HL-60/S4 (cell line): Measurements from ENCODE around the gene FIGNL2.
"Not testable (repeated sequence)": the region's sequence is repeated elsewhere in the genome, so short reads cannot be mapped to it uniquely, and the experiment has no call there.

ENCODE experiments used
- in situ Hi-C: fragments of 300-500 bp; cut with MboI; formaldehyde crosslinking; loops from 2 replicates; pipeline ENCODE4 v1.14.3; 2022; ENCODE audit warnings: low sequenced_read_pairs

Gene FIGNL2

GRCh38 chr12:51819736-51820525, 28.6 kb downstream of the FIGNL2 start:
- in situ Hi-C loops: loop anchor here (10.0 kb wide), 1 partner anchor 395 kb away; the partner anchor contains the start of gene SLC4A8

DNA sequence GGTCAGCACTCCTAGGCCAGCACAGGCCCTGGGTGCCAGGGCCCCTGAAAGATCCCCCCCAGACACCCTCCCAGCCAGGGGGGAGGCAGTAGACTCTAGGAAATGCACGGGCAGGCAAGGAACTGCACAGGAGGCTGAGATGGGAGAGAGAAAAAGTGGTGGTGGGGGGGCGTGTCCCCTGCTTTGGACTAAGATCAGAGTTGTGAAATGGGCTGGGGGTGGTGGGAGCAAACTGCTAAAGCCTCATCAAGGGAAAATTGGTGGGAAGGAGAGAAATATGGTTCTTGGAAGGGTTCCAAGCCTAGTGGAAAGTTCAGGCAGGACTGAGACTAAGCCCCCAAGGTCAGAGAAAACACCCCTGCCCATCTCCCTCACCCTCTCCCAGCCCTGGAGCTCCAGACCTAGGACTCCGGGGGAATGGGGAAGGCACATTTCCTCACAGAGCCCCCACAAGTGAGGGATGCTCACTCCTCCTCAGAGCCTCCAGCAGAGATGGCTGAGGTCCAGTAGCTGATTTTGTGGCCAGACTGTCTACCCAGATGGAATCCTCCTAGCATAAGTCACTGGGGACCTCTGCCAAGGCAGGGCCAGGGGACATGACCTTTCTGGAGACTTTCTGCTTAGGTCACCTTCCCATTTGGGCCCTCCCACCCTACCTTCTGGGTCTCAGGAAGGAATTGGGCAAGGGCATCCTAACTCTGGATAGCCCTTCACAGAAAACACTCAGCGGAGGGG, 29.8 kb downstream of the FIGNL2 start:
- in situ Hi-C loops: no loop called here

GRCh38 chr12:51818086-51818485, 30.4 kb downstream of the FIGNL2 start:
- in situ Hi-C loops: no loop called here

DNA sequence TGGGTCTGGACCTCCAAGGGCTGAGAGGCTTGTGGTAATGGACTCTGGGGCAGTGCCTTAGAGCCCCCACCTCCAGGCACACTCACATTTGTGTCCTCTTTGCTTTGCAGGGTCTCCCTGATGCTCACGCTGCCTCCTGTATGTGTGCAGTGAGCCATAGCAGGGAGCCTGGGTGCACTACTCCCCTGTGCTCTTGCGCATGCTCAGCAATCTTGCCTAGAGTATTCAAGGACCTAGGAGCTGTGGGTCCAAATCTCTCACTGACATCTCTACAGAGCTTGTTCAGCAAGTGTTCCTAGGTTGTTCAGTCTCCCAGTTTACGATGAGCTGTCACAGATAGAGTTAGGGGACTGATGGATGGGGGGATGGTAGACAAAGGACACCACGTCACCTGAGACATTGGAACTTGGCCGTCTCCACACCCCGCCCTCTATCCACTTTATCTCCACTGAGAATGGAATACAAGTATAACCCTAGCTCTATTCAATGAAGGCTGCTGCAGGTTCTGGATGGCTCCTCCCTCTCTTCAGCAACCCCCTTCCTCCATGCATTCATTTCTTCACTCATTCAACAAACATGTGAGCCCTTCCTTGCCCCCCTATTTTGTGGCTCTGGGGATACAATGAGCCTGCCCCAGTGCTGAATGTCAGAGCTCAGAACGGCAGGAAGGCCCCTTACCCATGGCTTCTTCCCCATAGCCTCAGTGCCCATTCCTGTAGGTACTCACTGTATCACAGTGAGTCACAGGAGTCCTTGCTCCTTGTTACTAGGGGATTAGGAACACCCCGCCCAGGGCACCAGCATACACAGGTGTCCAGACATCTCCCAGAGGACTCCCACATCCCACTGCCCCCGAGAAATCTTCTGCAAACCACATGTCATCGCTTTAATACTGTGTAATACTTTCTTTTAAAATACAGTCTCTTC, 31.2 kb downstream of the FIGNL2 start:
- in situ Hi-C loops: no loop called here

GRCh38 chr12:51815571-51815970, 32.9 kb downstream of the FIGNL2 start:
- in situ Hi-C loops: no loop called here

- in situ Hi-C loops: no loop called here
Observed at GRCh38 chr12:51814311-51815088, 34.0 kb downstream of the FIGNL2 start.

DNA sequence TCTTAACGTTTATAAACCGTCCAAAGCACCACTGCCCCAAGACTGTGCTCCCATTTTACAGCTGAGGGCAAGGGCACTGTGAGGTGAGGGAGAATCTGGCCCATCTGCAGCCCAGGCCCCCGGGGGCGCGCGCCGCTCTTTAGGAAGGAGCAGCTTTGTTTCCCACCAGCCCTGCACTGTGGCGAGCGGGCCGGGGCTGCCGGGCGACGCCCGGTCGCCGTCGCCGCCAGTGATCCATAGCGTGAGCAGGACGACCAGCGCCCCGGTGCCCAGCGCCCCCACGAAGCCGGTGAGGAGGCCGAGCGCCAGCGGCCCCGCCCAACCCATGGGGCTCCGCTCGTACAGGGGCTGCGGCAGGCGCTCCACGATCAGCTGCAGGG, 34.6 kb downstream of the FIGNL2 start:
- in situ Hi-C loops: no loop called here

DNA sequence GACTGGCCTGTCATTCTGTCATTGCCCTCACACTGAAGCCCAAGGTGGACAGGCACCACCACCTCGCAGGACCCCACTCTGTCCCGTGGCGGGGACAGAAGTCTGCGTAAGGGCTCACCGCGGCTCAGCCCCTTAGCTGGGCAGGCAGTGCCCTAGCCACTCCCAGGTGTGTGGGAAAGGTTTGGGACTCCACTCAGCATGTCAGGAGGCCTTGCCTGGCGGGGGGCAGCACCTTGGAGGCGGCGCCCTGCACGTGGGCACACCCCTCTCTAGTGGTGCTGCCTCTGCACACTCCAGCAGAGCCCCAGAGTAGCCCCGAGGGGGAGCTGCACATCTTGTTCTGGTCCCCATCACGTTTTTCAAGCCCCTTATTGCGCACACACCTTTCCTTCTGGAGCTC, 35.6 kb downstream of the FIGNL2 start:
- in situ Hi-C loops: no loop called here

DNA sequence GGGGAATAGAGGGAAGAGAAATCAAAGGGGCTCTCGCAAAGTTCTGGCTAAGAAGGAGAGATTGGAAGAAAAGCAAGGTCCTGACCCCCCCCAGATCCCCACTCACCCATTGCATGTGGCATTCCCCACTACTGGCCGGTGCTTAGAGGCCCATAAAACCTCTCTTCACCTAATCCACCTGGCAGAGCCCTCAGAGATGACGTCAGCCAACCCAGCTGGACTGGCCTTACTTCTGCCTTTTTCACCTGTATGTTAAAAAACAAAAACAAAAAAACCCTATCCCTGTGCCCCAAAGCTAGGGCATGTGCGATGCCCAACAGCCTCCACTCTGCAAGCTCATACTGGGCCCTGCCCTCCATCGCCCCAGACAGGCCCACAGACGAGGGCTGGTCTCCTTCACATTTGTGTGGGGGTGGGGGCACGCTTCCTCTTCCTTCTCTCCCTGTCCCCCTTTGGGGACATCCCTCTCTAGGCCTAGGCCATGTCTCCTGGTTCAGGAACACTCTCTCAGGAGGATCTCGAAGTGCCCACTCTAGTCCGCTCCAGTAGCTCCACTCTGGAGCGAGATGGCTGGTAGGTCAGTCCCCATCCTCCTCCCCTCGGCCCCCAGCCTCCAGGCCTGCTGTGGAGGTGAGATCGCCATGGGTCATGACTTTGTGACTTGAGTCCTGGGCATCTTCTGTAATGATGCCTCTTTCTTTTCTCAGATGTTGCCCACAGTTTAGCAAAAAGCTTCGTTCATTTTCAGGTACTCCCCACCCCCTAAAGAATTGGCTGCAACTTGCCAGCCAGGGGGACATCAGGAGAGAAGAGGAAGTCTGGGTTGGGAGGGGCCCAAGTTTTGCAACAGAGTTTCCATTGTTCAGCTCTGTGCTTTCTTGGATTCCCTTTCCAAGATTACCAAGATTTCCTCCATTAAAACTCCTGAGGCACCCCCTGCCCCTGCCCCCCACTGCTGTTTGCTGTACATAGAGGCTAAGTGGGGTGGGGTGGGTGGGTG, 37.0 kb downstream of the FIGNL2 start:
- in situ Hi-C loops: no loop called here

DNA sequence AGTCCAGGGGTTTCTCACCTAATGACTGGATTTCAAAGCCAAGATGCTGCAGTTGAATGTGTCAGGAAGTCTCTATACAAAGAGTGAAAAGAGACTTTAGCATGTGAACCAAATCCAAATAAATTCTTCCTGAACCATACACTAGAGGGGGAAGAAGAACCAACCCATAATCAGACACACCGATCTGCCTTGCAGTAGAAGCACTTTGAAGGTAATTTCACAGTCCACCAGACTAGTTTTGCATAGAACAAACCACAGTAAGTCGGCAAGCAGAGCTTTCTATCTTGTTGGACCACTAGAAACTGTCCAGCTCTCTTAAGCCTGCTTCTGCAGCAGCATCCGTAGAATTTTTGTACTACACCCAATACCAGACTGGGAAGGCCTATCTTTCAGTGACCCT, 39.3 kb downstream of the FIGNL2 start:
- in situ Hi-C loops: no loop called here

DNA sequence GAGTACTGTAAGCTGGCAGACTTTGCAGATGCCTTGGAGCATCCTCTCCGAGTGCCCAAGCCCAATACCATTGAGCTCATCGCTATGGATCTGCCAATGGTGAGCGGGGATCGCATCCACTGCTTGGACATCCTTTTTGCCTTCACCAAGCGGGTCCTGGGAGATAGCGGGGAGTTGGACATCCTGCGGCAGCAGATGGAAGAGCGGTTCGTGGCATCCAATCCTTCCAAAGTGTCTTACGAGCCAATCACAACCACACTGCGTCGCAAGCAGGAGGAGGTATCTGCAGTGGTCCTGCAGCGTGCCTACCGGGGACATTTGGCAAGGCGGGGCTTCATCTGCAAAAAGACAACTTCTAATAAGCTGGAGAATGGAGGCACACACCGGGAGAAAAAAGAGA, 41.6 kb downstream of the FIGNL2 start:
- in situ Hi-C loops: no loop called here

GRCh38 chr12:51801027-51801426, 47.5 kb downstream of the FIGNL2 start:
- in situ Hi-C loops: no loop called here

GRCh38 chr12:51798501-51798900, 50.0 kb downstream of the FIGNL2 start:
- in situ Hi-C loops: no loop called here

- in situ Hi-C loops: not testable (repeated sequence)
Observed at GRCh38 chr12:51798051-51798450, 50.5 kb downstream of the FIGNL2 start.

- in situ Hi-C loops: no loop called here
Observed at GRCh38 chr12:51797301-51797700, 51.2 kb downstream of the FIGNL2 start.

GRCh38 chr12:51793201-51793600, 55.3 kb downstream of the FIGNL2 start:
- in situ Hi-C loops: no loop called here

- in situ Hi-C loops: no loop called here
Observed at GRCh38 chr12:51792417-51792816, 56.1 kb downstream of the FIGNL2 start.

DNA sequence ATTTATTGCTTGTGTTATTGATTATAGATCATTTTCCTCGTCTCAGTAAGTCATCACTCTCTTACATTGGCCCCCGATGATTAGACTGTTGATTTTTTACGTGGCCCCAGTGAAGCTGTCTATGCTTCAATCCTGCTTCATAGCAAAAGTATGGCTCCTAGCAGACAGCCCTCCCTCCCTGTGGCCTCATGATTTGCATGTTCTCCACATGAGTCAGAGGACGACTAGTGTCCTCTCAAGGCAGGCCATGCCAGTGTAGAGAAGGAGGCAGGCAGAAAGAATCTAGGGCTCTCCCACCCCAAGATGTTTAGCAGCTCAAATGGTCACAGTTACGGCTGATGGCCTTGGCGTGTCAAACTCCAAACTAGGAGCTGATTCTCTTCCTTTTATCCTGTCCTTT, 59.6 kb downstream of the FIGNL2 start:
- in situ Hi-C loops: no loop called here

GRCh38 chr12:51785906-51786305, 62.6 kb downstream of the FIGNL2 start:
- in situ Hi-C loops: no loop called here
